Measurements from ENCODE around the gene PPP2R3B.

- TF ChIP-seq CTCF (IDR thresholded peaks at IDR 0.05; ENCODE audit: low read depth, low read length) (no peak), MAX (IDR thresholded peaks at IDR 0.05; ENCODE audit: low read depth, low read length) (no peak)
These were observed 11.3 kb downstream of the PPP2R3B start for GRCh38 chrX:375181-376036.

Data from NB4 (cell line).